Muscle of back (tissue), 11 donors: Measurements from ENCODE around the gene NEK10. TPM values are rescaled to one million over a fixed set of nuclear protein-coding genes. Genes with fewer than 3 reads are reported as not detected.
"Not testable (repeated sequence)": the region's sequence is repeated elsewhere in the genome, so short reads cannot be mapped to it uniquely, and the experiment has no call there.

Experiments used
- DNase-seq, 3 donors: peaks; one replicate each; pipeline versions ENCODE4 v3.0.0 to v3.0.0-alpha.2; 2013
- polyA plus RNA-seq, 10 donors: library from polyadenylated mRNA; unstranded; fragments of 120-200 nt; gene quantifications; one replicate each; pipeline ENCODE4 v1.2.1, GENCODE V29; 2013; ENCODE audit not compliant: insufficient read length in 10 of 10

NEK10 gene
- polyA plus RNA-seq, 10 donors = 1.7 to 7.6 (median 3.5) TPM

GRCh38 chr3:27354588-27355203 is 14.5 kb downstream of the NEK10 start:
- peak in 1 of 3 donors; percentile 8 for DNase-seq

GRCh38 chr3:27354161-27354560 is 15.0 kb downstream of the NEK10 start:
- no peak for DNase-seq

- no peak for DNase-seq
Measured at GRCh38 chr3:27353221-27353620, 16.0 kb downstream of the NEK10 start.

GRCh38 chr3:27352047-27352446 is 17.1 kb downstream of the NEK10 start:
- DNase-seq = no peak

- no peak for DNase-seq
Measured at GRCh38 chr3:27349832-27350231, 19.4 kb downstream of the NEK10 start.

GRCh38 chr3:27345959-27346865 is 23.0 kb downstream of the NEK10 start:
- no peak for DNase-seq

- DNase-seq = no peak
Measured at GRCh38 chr3:27345493-27345892, 23.7 kb downstream of the NEK10 start.

- no peak for DNase-seq
Measured at GRCh38 chr3:27345045-27345444, 24.1 kb downstream of the NEK10 start.

GRCh38 chr3:27344192-27344591 is 25.0 kb downstream of the NEK10 start:
- DNase-seq = no peak

GRCh38 chr3:27342267-27342666 is 26.9 kb downstream of the NEK10 start:
- DNase-seq = no peak

GRCh38 chr3:27340534-27340933 is 28.6 kb downstream of the NEK10 start:
- DNase-seq = no peak

- DNase-seq = no peak
Measured at GRCh38 chr3:27335571-27335970, 33.6 kb downstream of the NEK10 start.

GRCh38 chr3:27333843-27334242 is 35.3 kb downstream of the NEK10 start:
- DNase-seq = no peak

GRCh38 chr3:27328982-27329762 is 40.0 kb downstream of the NEK10 start:
- DNase-seq = not testable (repeated sequence)

- DNase-seq = peak; percentile 68 to 87 (median 76)
Measured at GRCh38 chr3:27326629-27327545, 42.3 kb downstream of the NEK10 start.

- DNase-seq = no peak
Measured at GRCh38 chr3:27326202-27326601, 43.0 kb downstream of the NEK10 start.

- no peak for DNase-seq
Measured at GRCh38 chr3:27325419-27325818, 43.8 kb downstream of the NEK10 start.

GRCh38 chr3:27324686-27325085 is 44.5 kb downstream of the NEK10 start:
- DNase-seq = no peak

- DNase-seq = no peak
Measured at GRCh38 chr3:27323087-27323570, 46.1 kb downstream of the NEK10 start.

GRCh38 chr3:27322634-27323033 is 46.5 kb downstream of the NEK10 start:
- DNase-seq = no peak
